GM19023 (cell line): Measurements from ENCODE around the gene CFAP58.

Source experiments
- ATAC-seq: cut with Tn5 transposase; IDR thresholded peaks from one replicate; pipeline ENCODE4 v1.9.1; 2021; ENCODE audit warnings: mild to moderate bottlenecking, moderate library complexity; ENCODE audit not compliant: unreplicated experiment

Gene CFAP58

DNA sequence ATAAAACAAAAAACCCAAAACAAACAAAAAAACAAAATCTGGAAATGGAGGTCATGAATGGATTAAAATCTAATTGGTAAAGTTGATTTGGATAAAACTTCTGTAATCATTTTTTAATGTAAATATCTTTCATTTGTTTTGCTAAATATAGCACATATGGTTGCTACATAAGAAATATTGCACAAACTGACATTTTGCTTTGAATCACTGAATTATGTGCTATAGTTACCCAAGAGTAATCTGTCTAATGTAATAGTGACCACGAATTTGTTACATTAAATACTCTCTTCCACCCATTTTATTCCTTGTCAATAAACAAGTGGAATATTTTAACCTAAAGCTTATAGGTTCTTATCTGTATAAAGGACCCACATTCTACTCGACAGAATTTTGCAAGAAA, 6.2 kb downstream of the CFAP58 start:
- ATAC-seq = no peak

GRCh38 chr10:104367904-104368303, 14.3 kb downstream of the CFAP58 start:
- no peak for ATAC-seq

GRCh38 chr10:104368381-104368780, 14.7 kb downstream of the CFAP58 start:
- no peak for ATAC-seq

GRCh38 chr10:104371753-104372152, 18.1 kb downstream of the CFAP58 start:
- ATAC-seq = no peak

DNA sequence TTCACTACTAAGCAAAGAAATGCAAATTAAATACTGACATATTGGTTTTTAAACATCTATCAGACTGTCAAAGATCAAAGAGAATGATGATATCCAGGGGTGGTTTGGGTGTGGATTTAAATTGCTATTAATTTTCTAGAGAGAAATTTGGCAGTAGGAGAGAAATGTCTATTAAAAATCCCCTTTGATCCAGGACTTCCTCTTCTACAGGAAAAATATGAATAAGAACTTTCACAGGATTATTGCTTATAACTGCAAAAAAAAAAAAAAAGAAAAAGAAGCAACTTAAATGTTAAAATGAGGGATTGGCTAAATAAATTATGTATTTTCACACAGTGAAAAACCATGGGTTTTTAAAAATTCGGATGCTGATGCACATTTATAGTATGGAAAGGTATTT, 21.0 kb downstream of the CFAP58 start:
- no peak for ATAC-seq

DNA sequence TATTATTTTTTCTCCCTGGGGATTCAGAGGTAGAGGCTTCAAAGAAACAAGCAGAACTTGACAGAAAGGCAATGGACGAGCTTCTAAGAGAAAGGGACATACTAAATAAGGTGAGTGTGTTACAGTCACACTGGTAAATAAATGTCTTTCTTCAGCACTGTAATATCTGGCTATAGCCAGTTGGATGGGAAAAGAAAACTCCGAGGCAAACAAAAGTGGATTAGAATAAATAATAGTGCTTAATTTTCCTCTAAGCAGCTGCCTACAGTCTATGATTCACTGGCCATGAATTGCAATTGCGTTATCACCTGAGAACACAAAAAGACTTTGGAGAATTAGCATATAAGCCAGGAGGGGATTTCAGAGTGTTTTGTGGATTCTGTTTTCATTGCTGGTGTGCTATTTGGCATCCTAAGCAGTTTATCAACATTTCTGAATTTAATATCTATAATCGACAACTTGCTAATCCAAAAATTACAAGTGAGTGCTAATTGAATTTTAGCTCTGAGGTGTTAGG, 23.2 kb downstream of the CFAP58 start:
- ATAC-seq = no peak

GRCh38 chr10:104380336-104380735, 26.7 kb downstream of the CFAP58 start:
- ATAC-seq = no peak

DNA sequence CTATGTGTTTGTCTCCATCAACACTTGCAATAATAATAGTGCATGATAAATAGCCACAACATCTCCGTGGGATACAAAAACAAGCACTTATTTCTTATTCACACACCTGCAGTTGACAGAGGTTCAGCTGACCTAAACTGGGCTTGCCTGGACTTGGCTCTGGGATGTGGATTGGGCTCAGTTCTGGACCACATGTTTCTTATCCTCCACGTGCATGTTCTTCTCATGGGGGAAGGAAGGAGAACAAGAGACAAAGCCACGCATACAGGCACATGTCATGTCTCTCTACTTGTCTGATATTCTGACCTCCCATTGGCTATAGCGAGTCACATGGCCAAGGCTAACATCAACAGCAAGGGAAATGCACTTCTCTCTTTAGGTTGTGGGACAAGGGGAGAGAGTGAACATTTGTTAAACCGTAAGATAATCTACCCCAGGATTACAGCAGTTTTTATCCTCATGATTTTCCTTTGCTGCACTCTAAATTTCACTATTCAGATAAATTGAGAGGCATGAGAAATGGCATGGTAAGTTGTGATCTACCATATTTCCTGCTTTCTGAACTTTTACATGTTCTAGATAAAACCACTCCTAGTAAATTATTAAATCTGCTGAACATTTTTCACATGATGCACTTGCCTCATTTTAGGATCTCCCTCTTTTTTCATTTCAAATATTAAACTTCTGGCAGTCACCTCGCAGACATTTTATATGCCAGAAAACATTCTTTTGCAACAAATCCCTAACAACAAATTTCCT, 33.7 kb downstream of the CFAP58 start:
- no peak for ATAC-seq

- ATAC-seq = no peak
These were observed 35.2 kb downstream of the CFAP58 start for GRCh38 chr10:104388830-104389229.

GRCh38 chr10:104391150-104391968, 37.7 kb downstream of the CFAP58 start:
- ATAC-seq = no peak

GRCh38 chr10:104391969-104392296, 38.3 kb downstream of the CFAP58 start:
- no peak for ATAC-seq

- no peak for ATAC-seq
These were observed 39.8 kb downstream of the CFAP58 start for GRCh38 chr10:104393387-104393786.

- ATAC-seq = no peak
These were observed 42.9 kb downstream of the CFAP58 start for GRCh38 chr10:104396581-104396980.

DNA sequence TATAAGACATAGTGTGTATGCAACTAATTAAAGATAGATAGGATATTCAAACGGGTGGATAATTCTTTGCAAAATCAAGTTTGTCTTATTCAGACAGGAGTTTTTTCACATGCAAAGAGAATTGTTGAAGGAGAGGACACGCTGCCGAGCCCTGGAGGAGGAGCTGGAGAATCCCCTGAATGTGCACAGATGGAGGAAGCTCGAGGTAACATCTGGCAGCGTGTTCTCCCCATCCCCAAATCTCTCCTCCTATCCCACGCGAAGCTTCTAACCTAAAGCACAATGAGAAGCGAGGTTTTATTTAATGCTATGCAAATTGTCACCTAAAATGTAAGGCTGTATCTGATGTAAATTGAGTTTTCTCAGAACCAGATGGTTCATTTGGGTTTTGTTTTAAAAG, 50.0 kb downstream of the CFAP58 start:
- no peak for ATAC-seq

- no peak for ATAC-seq
These were observed 53.4 kb downstream of the CFAP58 start for GRCh38 chr10:104406715-104407650.

DNA sequence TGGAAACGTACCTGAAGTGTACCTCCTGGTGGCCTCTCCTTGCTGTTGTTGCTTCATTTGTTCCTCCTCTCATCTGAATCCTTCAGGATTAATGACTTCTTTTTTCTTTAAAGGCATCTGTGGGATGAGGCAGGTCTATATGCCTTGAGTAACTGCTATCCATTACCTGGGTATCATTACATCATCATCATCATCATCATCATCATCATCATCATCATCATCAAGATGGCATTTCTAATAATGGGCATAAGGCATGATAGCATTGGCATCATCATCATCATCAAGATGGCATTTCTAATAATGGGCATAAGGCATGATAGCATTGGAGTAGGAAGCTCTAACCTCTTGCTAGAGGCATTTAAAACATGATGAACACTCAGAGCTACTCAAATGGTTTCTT, 59.9 kb downstream of the CFAP58 start:
- no peak for ATAC-seq

- no peak for ATAC-seq
These were observed 62.0 kb downstream of the CFAP58 start for GRCh38 chr10:104415526-104416165.

- ATAC-seq = no peak
These were observed 63.2 kb downstream of the CFAP58 start for GRCh38 chr10:104416851-104417250.

GRCh38 chr10:104417637-104418292, 64.1 kb downstream of the CFAP58 start:
- ATAC-seq = no peak

- peak; percentile 89 for ATAC-seq
These were observed 71.1 kb downstream of the CFAP58 start for GRCh38 chr10:104424719-104425118.
